NCI-H2107 treated with DMSO at 0.1 percent for 48 hours (cell line): Measurements from ENCODE around the gene BHLHE23.

Experiments
- DNase-seq: peaks from one replicate; lab custom pipeline; 2025; ENCODE audit not compliant: unreplicated experiment; lab: John Stamatoyannopoulos, UW

Gene BHLHE23

GRCh38 chr20:63026582-63027165 lies 19.9 kb upstream of the BHLHE23 start:
- DNase-seq, result no peak

DNA sequence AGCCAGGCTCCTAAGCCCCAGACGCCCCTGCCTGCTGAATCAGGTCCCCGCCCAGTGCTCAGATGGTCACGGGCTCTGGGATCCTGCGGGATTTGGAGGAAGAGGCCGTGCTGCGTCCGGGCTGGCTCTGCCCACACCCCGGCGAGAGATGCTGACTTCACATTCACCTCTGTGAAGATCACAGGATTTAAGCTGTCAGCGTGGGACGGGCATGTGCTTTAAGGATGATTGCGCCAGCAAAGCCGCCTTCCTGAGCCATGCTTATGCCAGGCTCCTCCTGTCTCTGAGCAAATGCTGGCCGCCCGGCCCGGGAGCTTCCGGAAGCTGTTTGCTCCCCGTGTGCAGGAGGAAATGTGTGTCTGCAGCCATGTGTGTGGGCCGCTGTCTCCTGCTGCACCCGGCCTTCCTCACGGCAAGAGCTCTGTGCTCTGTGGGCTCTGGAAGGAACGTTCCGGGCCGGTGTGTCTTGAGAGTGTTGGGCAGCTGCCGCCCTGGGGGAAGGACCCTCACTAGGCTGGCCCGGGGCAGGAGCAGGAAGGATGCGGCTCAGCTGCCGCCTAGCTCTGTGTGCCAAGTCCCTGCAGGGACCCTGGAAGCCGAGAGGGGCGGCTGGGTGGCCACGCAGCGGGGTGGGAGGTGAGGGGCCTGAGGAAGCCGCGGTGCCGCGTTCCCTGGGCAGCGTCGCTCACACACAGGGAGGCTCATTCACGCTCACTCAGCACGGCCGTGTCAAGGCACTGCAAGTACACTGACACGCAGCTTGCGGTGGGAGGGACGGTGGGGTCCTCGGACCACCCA lies 19.0 kb upstream of the BHLHE23 start:
- DNase-seq, result no peak

- DNase-seq, result no peak
Measured at GRCh38 chr20:63024573-63025392, 18.0 kb upstream of the BHLHE23 start.

GRCh38 chr20:63023936-63024571 lies 17.3 kb upstream of the BHLHE23 start:
- DNase-seq, result no peak

DNA sequence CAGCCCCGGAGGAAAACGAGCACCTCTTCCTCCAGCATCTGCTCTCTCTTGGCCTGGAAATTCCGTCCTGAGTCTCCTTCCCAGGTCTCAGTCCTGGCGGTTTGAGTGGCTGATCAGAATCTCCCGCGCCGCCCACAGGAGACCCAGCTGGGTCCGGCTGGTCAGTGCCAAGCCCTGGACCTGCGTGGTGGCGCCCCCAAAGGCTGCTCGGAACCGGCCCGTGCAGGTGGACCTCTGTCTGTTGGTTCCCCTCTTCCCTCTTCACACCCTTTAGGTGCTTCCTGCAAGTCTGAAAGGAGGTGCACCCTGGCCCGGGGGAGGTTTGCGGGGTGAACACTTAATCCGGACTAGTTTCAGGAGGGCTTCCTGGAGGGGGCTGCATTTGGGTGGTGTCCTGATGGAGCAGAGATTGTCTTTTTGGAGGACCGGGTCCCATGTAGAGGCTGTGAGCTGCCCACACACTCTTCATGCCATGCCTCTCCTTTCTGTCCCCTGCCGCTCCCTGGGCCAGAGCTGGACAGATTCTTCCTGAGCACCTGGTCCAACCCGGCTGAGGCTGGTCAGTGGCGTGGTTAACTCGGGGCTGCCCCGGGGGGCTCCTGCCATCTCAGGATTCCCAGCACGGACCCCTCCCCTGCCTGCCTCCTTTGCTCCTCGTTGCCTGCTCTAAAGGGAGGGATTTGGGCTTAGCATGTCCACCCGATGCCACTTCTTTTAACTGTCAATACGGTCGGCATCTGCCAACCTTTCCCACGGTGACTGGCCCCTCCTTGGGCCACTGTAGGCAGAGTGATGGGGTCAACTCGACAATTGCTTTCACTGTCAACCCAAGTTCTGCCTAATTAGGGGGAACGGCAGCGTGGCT lies 16.5 kb upstream of the BHLHE23 start:
- no peak for DNase-seq

GRCh38 chr20:63022501-63022900 lies 15.7 kb upstream of the BHLHE23 start:
- DNase-seq, result no peak

GRCh38 chr20:63021356-63022321 lies 14.9 kb upstream of the BHLHE23 start:
- DNase-seq, result no peak

GRCh38 chr20:63020681-63021080 lies 13.9 kb upstream of the BHLHE23 start:
- DNase-seq, result no peak

GRCh38 chr20:63017826-63018411 lies 11.2 kb upstream of the BHLHE23 start:
- DNase-seq, result no peak

DNA sequence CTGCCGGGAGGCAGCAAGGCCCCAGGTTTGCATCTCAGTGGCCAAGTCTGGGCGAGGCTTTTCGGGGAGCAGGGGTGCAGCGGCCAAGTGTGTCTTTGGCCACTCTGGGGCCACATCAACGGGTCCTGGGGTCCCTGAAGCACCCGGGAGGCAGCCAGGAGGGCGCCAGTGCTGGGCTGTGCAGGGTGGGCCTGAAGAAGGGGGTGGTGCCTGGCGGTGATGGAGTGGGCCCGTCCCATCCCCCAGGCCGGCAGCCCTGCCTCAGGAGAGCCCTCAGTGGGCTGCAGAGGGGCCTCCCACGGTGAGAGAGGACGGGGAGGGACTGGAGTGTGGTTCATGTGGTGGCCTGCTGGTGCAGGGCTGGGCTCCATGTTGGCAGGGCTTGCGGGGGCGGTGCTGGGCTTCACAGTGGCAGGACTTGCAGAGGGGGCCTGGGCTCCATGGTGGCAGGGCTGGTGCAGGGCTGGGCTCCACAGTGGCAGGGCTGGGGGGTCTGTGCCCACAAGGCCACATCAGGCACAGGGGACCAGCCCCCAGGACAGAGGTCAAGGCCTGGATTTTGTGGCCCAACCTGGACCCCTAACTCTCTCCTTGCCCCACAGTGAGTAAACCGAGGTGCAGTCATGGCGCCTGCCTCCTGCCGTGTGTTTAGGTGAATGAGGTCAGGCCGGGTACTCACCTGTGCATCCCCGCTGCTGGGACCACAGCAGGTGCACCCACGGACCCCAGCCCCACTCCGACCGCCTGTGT lies 10.5 kb upstream of the BHLHE23 start:
- no peak for DNase-seq

DNA sequence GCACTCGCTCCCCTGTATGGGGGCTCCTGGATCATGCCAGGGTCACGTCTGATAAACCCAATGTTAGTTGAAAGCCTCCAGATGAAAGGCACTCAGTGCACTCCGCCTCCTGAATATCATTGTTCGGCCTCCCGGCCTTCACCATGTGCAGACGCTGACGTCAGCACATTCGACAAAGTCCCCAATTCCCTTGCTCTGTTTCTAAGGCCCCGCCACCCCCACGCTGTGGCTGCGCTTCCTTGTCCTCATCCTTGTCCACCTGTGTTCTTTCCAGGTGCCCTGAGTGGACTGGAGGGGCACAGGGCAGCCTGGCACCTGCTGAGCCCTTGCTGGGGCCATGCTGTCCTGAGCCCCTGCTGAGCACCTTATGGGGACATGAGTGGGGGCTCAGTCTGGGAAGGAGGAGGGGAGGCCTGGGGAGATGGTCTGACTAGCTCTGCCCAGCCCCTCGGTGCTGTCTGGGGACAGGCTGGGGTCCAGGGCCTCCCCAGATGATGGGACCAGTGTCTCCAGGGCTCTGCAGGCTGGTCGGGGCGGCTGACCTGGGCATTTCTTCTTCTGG lies 9.8 kb upstream of the BHLHE23 start:
- no peak for DNase-seq

DNA sequence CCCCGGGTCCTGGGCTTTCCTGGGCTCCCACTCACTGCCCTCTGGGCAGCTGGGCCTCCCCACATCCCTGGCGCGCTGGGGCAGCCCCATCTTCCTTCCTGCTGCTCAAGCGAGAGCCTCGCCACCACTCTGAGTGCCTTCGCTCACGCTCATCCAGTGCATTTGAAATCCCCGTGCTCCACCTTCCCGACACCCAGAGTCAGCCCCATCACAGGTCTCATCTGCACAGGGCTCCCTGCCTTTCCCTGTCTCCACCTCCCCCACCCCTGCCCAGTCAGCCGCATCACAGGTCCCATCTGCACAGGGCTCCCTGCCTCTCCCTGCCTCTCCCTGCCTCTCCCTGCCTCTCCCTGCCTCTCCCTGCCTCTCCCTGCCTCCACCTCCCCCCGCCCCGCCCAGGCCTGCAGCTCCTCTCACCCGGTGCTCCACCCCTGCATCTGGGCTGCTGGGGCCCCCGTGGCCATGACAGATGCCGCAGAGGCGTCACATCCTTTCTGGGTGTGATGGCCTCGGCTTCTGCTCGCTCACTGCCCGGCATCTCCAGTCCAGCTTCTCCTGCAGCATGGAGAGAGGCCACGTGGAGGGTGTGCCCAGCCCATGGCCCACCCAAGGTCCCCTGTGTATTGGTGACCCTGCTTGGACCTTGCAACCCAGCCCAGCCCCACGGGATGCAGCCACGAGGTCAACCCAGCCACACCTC lies 9.0 kb upstream of the BHLHE23 start:
- DNase-seq, result no peak

GRCh38 chr20:63015147-63015661 lies 8.4 kb upstream of the BHLHE23 start:
- DNase-seq, result no peak

- DNase-seq, result no peak
Measured at GRCh38 chr20:63014710-63015109, 7.9 kb upstream of the BHLHE23 start.

GRCh38 chr20:63014287-63014686 lies 7.5 kb upstream of the BHLHE23 start:
- DNase-seq, result no peak

- no peak for DNase-seq
Measured at GRCh38 chr20:63013207-63013606, 6.4 kb upstream of the BHLHE23 start.

- no peak for DNase-seq
Measured at GRCh38 chr20:63011798-63012197, 5.0 kb upstream of the BHLHE23 start.
